Lower leg skin (tissue), 3 donors: ENCODE data around the gene ABCB9.

Experiments used
- POLR2A ChIP-seq, 2 donors: fragments of 450-650 bp; IDR thresholded peaks; one replicate each; pipeline ENCODE4 v1.6.1; 2016 to 2017; ENCODE audit warnings: antibody characterized with exemption in 2 of 2, mild to moderate bottlenecking in 1 of 2, moderate library complexity in 1 of 2
- TF ChIP-seq, protein P1 (sequence below), 3 donors: fragments of 450-650 bp; IDR thresholded peaks; one replicate each; pipeline ENCODE4 v1.5.1; 2016; ENCODE audit warnings: antibody characterized with exemption in 3 of 3, mild to moderate bottlenecking in 3 of 3, moderate library complexity in 2 of 3

DNA sequence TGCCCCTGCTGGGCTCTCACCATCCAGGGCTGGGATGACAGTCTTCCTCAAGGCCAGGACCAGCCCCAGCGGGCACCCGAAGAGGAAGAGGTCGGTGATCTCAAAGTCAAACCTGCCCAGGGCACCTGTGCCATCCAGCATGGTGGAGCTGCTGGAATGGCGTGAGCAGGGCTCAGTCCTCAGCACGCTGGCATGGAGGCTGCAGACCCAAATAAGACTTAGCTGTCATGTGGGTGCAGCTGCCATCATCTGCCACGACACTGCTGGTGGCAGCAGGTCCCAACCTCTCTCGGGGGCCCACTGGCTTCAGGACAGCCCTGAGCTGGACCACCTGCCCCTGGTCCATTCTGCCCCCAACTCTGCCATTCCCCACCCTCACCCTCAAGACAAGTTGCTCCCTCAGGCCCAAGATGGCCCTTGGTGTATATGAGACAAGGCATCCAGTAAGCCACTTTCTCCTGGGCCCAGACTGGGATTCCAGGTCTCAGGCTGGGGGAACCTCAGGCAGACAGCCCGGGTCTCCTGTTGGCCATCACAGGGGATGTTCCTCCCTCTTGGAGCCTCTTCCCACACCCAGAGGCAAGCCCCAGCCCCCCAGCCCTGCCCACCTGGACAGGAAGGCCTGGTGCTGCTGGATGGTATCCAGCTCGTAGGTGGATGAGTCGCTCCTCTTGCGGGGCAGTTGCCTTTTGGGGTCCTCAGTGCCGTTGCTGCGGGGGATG is 28.7 kb upstream of the ABCB9 start:
- TF ChIP-seq, protein P1, sequence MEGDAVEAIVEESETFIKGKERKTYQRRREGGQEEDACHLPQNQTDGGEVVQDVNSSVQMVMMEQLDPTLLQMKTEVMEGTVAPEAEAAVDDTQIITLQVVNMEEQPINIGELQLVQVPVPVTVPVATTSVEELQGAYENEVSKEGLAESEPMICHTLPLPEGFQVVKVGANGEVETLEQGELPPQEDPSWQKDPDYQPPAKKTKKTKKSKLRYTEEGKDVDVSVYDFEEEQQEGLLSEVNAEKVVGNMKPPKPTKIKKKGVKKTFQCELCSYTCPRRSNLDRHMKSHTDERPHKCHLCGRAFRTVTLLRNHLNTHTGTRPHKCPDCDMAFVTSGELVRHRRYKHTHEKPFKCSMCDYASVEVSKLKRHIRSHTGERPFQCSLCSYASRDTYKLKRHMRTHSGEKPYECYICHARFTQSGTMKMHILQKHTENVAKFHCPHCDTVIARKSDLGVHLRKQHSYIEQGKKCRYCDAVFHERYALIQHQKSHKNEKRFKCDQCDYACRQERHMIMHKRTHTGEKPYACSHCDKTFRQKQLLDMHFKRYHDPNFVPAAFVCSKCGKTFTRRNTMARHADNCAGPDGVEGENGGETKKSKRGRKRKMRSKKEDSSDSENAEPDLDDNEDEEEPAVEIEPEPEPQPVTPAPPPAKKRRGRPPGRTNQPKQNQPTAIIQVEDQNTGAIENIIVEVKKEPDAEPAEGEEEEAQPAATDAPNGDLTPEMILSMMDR (IDR thresholded peaks at IDR 0.05): no peak
- TF ChIP-seq POLR2A (IDR thresholded peaks at IDR 0.05): no peak
